Epithelial cell of esophagus (primary cell): ENCODE data around the gene GABARAP.
A peak's percentile ranks its signal among the peaks of the same experiment; 100 is the strongest.

Source experiments
- DNase-seq: peaks from one replicate; pipeline ENCODE4 v3.0.0; 2010; ENCODE audit warnings: low read depth
- H3K4me3 ChIP-seq: 2 replicates; pipeline ENCODE4 v1.5.1; 2011; ENCODE audit warnings: mild to moderate bottlenecking, low read length, control low read depth
- CTCF ChIP-seq: IDR thresholded peaks from 2 replicates; pipeline ENCODE4 v1.5.1; 2011; ENCODE audit warnings: low read depth, mild to moderate bottlenecking, low read length, control low read depth, inconsistent platforms; ENCODE audit not compliant: insufficient read depth; ENCODE audit errors: missing control alignments

The GABARAP gene

GRCh38 chr17:7214300-7215135 lies 27.7 kb downstream of the GABARAP start:
- H3K4me3 ChIP-seq, result peak overlapping the region; percentile 55
- peak; percentile 74 for TF ChIP-seq CTCF
- peak; percentile 96 for DNase-seq

GRCh38 chr17:7213895-7214299 lies 28.4 kb downstream of the GABARAP start:
- peak overlapping the region; percentile 55 for H3K4me3 ChIP-seq
- TF ChIP-seq CTCF, result peak; percentile 39
- peak; percentile 75 for DNase-seq

DNA sequence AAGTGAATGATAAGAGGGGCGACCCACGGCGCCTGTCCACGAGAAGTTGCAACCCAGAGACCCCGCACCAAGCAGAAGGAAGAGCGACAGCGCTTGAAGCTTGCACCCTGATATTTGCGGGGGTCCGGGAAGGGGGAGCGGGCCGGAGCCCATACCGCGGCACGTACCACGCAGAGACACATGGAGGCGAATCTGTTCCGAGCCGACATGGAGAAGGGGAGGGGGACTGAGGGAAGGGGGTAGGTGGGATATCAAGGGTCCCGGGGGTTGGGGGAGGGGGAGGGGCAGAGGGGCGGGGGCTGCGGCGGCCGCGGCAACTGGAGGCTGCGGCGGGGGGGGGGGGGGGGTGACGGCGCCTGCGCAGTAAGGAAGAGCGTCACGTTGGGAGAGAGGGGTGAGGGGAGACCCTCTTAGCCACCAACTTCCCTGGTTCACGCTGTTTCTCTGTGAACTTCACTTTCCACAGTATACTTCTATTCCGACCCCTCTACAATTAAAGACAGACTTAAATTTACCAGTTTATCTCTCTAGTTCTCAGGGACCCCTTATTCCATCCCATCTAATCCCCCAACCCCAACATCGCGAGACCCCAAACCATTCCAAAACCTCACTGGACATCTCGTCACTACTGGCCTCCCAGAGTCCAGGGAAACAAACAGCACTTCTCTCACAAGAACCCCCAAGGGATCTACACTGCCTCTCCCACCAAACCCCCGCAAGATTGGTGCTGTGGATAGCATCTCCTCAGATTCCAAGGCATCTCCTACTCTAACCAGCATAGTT lies 30.6 kb downstream of the GABARAP start:
- no peak for DNase-seq
- H3K4me3 ChIP-seq, result peak overlapping the region; percentile 33
- TF ChIP-seq CTCF, result no peak

DNA sequence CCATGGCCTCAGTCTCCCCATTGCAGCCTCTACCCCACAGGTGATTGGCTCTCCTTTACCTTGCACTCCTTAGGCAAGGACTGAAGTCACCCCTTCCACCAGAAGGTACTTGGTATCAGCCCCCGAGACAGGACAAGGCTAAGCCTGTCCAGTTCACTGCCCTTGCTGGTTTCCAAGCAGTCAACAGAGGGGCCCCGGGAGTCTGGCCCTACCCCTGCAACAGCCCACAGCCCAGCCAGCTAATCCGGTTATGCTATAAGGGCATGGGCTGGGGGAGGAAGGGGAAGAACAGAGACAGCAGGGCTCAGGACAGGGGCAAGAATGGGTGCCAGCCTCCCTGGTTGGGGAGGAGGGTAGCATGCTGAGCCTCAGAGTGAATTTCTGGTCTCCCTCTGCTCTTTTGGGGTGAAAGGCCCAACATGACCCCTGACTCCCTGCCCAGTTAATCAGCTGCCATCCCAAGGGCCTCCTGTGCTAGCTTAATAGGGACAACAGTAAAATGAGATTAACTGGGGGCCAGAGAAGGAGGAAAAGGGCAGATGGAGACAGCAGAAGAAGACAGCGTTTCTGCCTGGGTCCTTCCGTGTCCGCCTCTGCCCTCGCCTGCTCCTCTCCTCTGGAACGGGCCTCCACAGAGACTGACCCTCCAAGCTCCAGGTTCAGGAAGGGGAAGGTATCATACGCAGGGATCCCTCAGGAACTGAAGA lies 33.3 kb downstream of the GABARAP start:
- DNase-seq, result no peak
- no peak overlapping the region for H3K4me3 ChIP-seq
- TF ChIP-seq CTCF, result no peak

DNA sequence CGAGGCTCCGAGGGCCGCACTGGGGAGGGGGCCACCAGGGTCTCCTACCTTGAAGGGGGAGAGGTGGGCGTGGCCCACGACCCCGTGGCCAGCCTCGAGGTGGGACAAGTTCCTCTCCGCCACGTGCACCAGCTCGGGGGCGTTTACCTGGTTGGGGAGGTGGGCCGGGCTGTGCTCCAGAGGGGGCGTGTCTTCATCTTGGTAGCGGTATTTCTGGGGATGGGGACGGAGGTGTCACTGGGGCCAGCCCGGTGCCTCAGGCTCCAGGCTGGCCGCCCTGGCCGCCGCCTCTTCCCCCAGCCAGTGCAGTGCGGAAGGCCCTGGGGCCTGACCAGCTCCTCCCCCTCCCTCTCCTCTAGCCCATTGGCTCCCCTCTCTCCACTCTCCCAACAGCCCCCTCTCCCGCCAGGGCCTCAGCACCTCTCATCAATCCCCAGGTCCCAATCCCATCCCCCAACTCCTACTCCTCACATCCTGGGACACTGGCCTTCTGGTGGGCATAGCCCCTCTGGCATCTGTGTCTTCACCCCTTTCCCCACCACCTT lies 34.1 kb downstream of the GABARAP start:
- no peak overlapping the region for H3K4me3 ChIP-seq
- no peak for TF ChIP-seq CTCF
- DNase-seq, result no peak

GRCh38 chr17:7207120-7208001 lies 34.9 kb downstream of the GABARAP start:
- TF ChIP-seq CTCF, result no peak
- no peak for DNase-seq
- H3K4me3 ChIP-seq, result no peak overlapping the region
